ENCODE data around the gene MBNL1.
"Not testable (repeated sequence)": the region's sequence is repeated elsewhere in the genome, so short reads cannot be mapped to it uniquely, and the experiment has no call there.

The MBNL1 gene

GRCh38 chr3:152416808-152417580, 148.3 kb downstream of the MBNL1 start:
- peaks cover 42 to 59% of the 10 kb centered on the region in 2 donors for H3K4me1 Mint-ChIP-seq (ENCODE audit: low read depth in 2 of 2)
- H3K36me3 Mint-ChIP-seq (ENCODE audit: insufficient read depth): peaks cover 65% of the 10 kb centered on the region
- H3K4me3 Mint-ChIP-seq: no peak overlapping the region
- no peak for DNase-seq
- H3K27ac Mint-ChIP-seq: peak overlapping the region; percentile 64 to 72
- no peak for ATAC-seq (replicated peaks)
- H3K27me3 Mint-ChIP-seq: no peaks in the 10 kb centered on the region
- peaks cover 0 to 3% of the 10 kb centered on the region in 2 donors for H3K9me3 Mint-ChIP-seq

GRCh38 chr3:152419748-152420147, 151.0 kb downstream of the MBNL1 start:
- DNase-seq (no peak), ATAC-seq (replicated peaks) (peak; percentile 59)
- Mint-ChIP-seq H3K4me1 (ENCODE audit: low read depth in 2 of 2) (peaks cover 53 to 70% of the 10 kb centered on the region in 2 donors), H3K27me3 (no peaks in the 10 kb centered on the region), H3K27ac (peak overlapping the region; percentile 59 to 62), H3K36me3 (ENCODE audit: insufficient read depth) (peaks cover 77% of the 10 kb centered on the region), H3K9me3 (peaks cover 2 to 15% of the 10 kb centered on the region in 2 donors), H3K4me3 (peak overlapping the region in 1 of 2 donors; percentile 31)

GRCh38 chr3:152421162-152421561, 152.4 kb downstream of the MBNL1 start:
- Mint-ChIP-seq H3K27me3 (no peaks in the 10 kb centered on the region), H3K4me1 (ENCODE audit: low read depth in 2 of 2) (peaks cover 66 to 76% of the 10 kb centered on the region in 2 donors), H3K4me3 (peak overlapping the region in 1 of 2 donors; percentile 58), H3K27ac (peak overlapping the region; percentile 17 to 91), H3K9me3 (peaks cover 2 to 15% of the 10 kb centered on the region in 2 donors), H3K36me3 (ENCODE audit: insufficient read depth) (peaks cover 75% of the 10 kb centered on the region)
- DNase-seq (no peak), ATAC-seq (replicated peaks) (no peak)

- Mint-ChIP-seq H3K4me1 (ENCODE audit: low read depth in 2 of 2) (peaks cover 58 to 78% of the 10 kb centered on the region in 2 donors), H3K36me3 (ENCODE audit: insufficient read depth) (peaks cover 43% of the 10 kb centered on the region), H3K27ac (peak overlapping the region; percentile 81 to 88), H3K9me3 (peaks cover 2 to 15% of the 10 kb centered on the region in 2 donors), H3K27me3 (no peaks in the 10 kb centered on the region), H3K4me3 (no peak overlapping the region)
- ATAC-seq (replicated peaks): no peak
- DNase-seq: no peak
Measured at GRCh38 chr3:152426393-152426792, 157.7 kb downstream of the MBNL1 start.

GRCh38 chr3:152428577-152428976, 159.8 kb downstream of the MBNL1 start:
- H3K36me3 Mint-ChIP-seq (ENCODE audit: insufficient read depth): peaks cover 50% of the 10 kb centered on the region
- peaks cover 41 to 56% of the 10 kb centered on the region in 2 donors for H3K4me1 Mint-ChIP-seq (ENCODE audit: low read depth in 2 of 2)

GRCh38 chr3:152430223-152431002, 161.7 kb downstream of the MBNL1 start:
- Mint-ChIP-seq H3K27ac (peak overlapping the region; percentile 50 to 88), H3K36me3 (ENCODE audit: insufficient read depth) (peaks cover 54% of the 10 kb centered on the region), H3K27me3 (no peaks in the 10 kb centered on the region), H3K4me3 (no peak overlapping the region), H3K9me3 (peaks cover 0 to 5% of the 10 kb centered on the region in 2 donors), H3K4me1 (ENCODE audit: low read depth in 2 of 2) (peaks cover 33 to 53% of the 10 kb centered on the region in 2 donors)
- ATAC-seq (replicated peaks): no peak
- DNase-seq: no peak

More at GRCh38 chr3:152428577-152428976, 159.8 kb downstream of the MBNL1 start:
- Mint-ChIP-seq H3K27ac (peak overlapping the region; percentile 81 to 88), H3K27me3 (no peaks in the 10 kb centered on the region), H3K4me3 (no peak overlapping the region), H3K9me3 (peaks cover 0 to 1% of the 10 kb centered on the region in 2 donors)
- ATAC-seq (replicated peaks) (peak; percentile 59), DNase-seq (no peak)

GRCh38 chr3:152434142-152434541, 165.4 kb downstream of the MBNL1 start:
- Mint-ChIP-seq H3K27me3 (no peaks in the 10 kb centered on the region), H3K4me1 (ENCODE audit: low read depth in 2 of 2) (peaks cover 38 to 51% of the 10 kb centered on the region in 2 donors), H3K4me3 (peak overlapping the region in 1 of 2 donors; percentile 61), H3K27ac (peak overlapping the region in 1 of 2 donors; percentile 50), H3K36me3 (ENCODE audit: insufficient read depth) (peaks cover 47% of the 10 kb centered on the region), H3K9me3 (peaks cover 0 to 5% of the 10 kb centered on the region in 2 donors)
- ATAC-seq (replicated peaks) (peak; percentile 57), DNase-seq (no peak)

GRCh38 chr3:152435210-152435609, 166.5 kb downstream of the MBNL1 start:
- DNase-seq; ATAC-seq (replicated peaks); H3K27me3 Mint-ChIP-seq; H3K9me3 Mint-ChIP-seq: not testable (repeated sequence)
- Mint-ChIP-seq H3K4me1 (ENCODE audit: low read depth in 2 of 2) (peaks cover 42 to 57% of the 10 kb centered on the region in 2 donors), H3K4me3 (peak overlapping the region in 1 of 2 donors; percentile 61), H3K36me3 (ENCODE audit: insufficient read depth) (peaks cover 46% of the 10 kb centered on the region), H3K27ac (peak overlapping the region; percentile 50 to 78)

- Mint-ChIP-seq H3K4me3 (peak overlapping the region; percentile 38 to 58), H3K9me3 (peaks cover 0 to 5% of the 10 kb centered on the region in 2 donors), H3K36me3 (ENCODE audit: insufficient read depth) (peaks cover 48% of the 10 kb centered on the region), H3K27ac (peak overlapping the region; percentile 51 to 84), H3K27me3 (no peaks in the 10 kb centered on the region), H3K4me1 (ENCODE audit: low read depth in 2 of 2) (peaks cover 39 to 54% of the 10 kb centered on the region in 2 donors)
- no peak for ATAC-seq (replicated peaks)
- no peak for DNase-seq
Measured at GRCh38 chr3:152436707-152437590, 168.2 kb downstream of the MBNL1 start.

GRCh38 chr3:152438181-152438580, 169.5 kb downstream of the MBNL1 start:
- Mint-ChIP-seq H3K27me3 (no peaks in the 10 kb centered on the region), H3K36me3 (ENCODE audit: insufficient read depth) (peaks cover 47% of the 10 kb centered on the region), H3K9me3 (peaks cover 0 to 4% of the 10 kb centered on the region in 2 donors), H3K27ac (peak overlapping the region; percentile 13 to 65), H3K4me1 (ENCODE audit: low read depth in 2 of 2) (peaks cover 42 to 62% of the 10 kb centered on the region in 2 donors), H3K4me3 (no peak overlapping the region)
- no peak for ATAC-seq (replicated peaks)
- DNase-seq: no peak

- Mint-ChIP-seq H3K4me3 (peak overlapping the region; percentile 10 to 60), H3K27ac (peak overlapping the region; percentile 65 to 70), H3K27me3 (no peaks in the 10 kb centered on the region), H3K4me1 (ENCODE audit: low read depth in 2 of 2) (peaks cover 44 to 65% of the 10 kb centered on the region in 2 donors), H3K9me3 (peaks cover 0 to 4% of the 10 kb centered on the region in 2 donors), H3K36me3 (ENCODE audit: insufficient read depth) (peaks cover 42% of the 10 kb centered on the region)
- DNase-seq: no peak
- ATAC-seq (replicated peaks): no peak
Measured at GRCh38 chr3:152438706-152439105, 170.0 kb downstream of the MBNL1 start.

GRCh38 chr3:152440243-152440642, 171.5 kb downstream of the MBNL1 start:
- peak overlapping the region; percentile 29 to 88 for H3K27ac Mint-ChIP-seq
- H3K4me3 Mint-ChIP-seq: peak overlapping the region in 1 of 2 donors; percentile 8
- DNase-seq; H3K9me3 Mint-ChIP-seq; H3K27me3 Mint-ChIP-seq; ATAC-seq (replicated peaks): not testable (repeated sequence)
- H3K4me1 Mint-ChIP-seq (ENCODE audit: low read depth in 2 of 2): peaks cover 46 to 65% of the 10 kb centered on the region in 2 donors
- H3K36me3 Mint-ChIP-seq (ENCODE audit: insufficient read depth): peaks cover 47% of the 10 kb centered on the region
